Astrocyte (in vitro differentiated cells and primary cell): ENCODE measurements around the gene HDAC1.

ENCODE experiments used
- CTCF ChIP-seq: IDR thresholded peaks from 2 replicates; pipeline ENCODE4 v1.5.1; 2011; ENCODE audit warnings: low read depth, mild to moderate bottlenecking, inconsistent platforms, low read length, moderate library complexity; ENCODE audit not compliant: insufficient read depth
- EZH2 ChIP-seq: IDR thresholded peaks from 2 replicates; pipeline ENCODE4 v1.6.1; 2012; ENCODE audit warnings: mild to moderate bottlenecking, low read length, inconsistent platforms; ENCODE audit not compliant: insufficient read depth

GRCh38 chr1:32345289-32345827 lies 53.5 kb downstream of the HDAC1 start:
- no peak for TF ChIP-seq EZH2
- no peak for TF ChIP-seq CTCF
